Lower leg skin (tissue), 3 donors: ENCODE results near the gene LCE3B.

Experiments used
- CTCF ChIP-seq, 3 donors: fragments of 450-650 bp; IDR thresholded peaks; one replicate each; pipeline ENCODE4 v1.5.1; 2016; ENCODE audit warnings: antibody characterized with exemption in 3 of 3, mild to moderate bottlenecking in 3 of 3, moderate library complexity in 2 of 3
- POLR2A ChIP-seq, 2 donors: fragments of 450-650 bp; IDR thresholded peaks; one replicate each; pipeline ENCODE4 v1.6.1; 2016 to 2017; ENCODE audit warnings: antibody characterized with exemption in 2 of 2, mild to moderate bottlenecking in 1 of 2, moderate library complexity in 1 of 2

DNA sequence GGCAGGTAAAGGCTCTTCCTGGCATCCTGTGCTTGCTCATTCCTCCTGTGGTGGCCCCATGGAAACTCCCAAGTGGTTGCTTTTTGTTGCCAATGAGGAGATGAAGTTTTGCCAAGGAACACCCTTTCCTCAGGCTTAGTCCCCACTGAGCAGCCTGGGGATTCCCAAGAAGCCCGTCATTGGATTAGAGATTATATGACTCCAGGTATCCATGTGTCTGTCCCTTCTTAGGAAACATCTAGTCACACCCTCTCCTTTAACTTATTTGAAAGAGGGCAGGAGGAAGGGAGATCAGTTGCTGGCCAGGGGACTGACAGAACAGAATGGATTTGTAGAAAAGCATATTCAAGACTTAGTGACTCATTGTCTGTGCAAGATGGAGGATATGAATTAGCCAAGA, 13.1 kb downstream of the LCE3B start:
- TF ChIP-seq CTCF (IDR thresholded peaks at IDR 0.05) = no peak
- no peak for TF ChIP-seq POLR2A (IDR thresholded peaks at IDR 0.05)
